Measurements from ENCODE around the gene YIF1B. TPM values are rescaled to one million over a fixed set of nuclear protein-coding genes. Genes with fewer than 3 reads are reported as not detected.

YIF1B gene
- total and polyA plus RNA-seq, 2 donors (not counting 1 experiment from before 2014, with no cell fraction given): 31.6 to 58.3 TPM

GRCh38 chr19:38316477-38317067 is 825 bp upstream of the YIF1B start:
- DNase-seq: no peak
- H3K4me3 ChIP-seq (ENCODE audit: control extremely low read depth in 1 of 5, extremely low read depth in 1 of 5, insufficient read depth in 1 of 5, low read depth in 2 of 5, low read length in 4 of 5): peak overlapping the region; percentile 48 to 76 (median 70)
- Mint-ChIP-seq H3K27ac (peak overlapping the region; percentile 96), H3K4me3 (peak overlapping the region; percentile 96), H3K27me3 (no peaks in the 10 kb centered on the region), H3K4me1 (peaks cover 52% of the 10 kb centered on the region), H3K9me3 (ENCODE audit: insufficient read depth) (no peaks in the 10 kb centered on the region)
- peak; percentile 1 for ATAC-seq (ENCODE audit: low read depth)
- no peaks in the 10 kb centered on the region for H3K79me2 ChIP-seq (ENCODE audit: control insufficient read depth, insufficient read depth, low read length)
- POLR2A ChIA-PET: interaction anchor here (0.7 to 0.8 kb wide), 2 partner anchors 46 to 58 kb away, joined by 3 to 8 read pairs; partner anchors contain the start of gene PSMD8
- CTCF ChIA-PET: no interaction called here
- H2AFZ ChIP-seq (ENCODE audit: insufficient read depth, low read depth, low read length, poor library complexity, severe bottlenecking): peak overlapping the region; percentile 84
- H3K36me3 ChIP-seq (replicated peaks in 1 of 2; ENCODE audit: control extremely low read depth in 1 of 2, control insufficient read depth in 1 of 2, extremely low read depth in 1 of 2, insufficient read depth in 2 of 2, low read length in 1 of 2): no peaks in the 10 kb centered on the region
- TF ChIP-seq CTCF (IDR thresholded peaks at IDR 0.05) (no peak), EZH2 (IDR thresholded peaks at IDR 0.05; ENCODE audit: borderline replicate concordance, insufficient read depth, low read depth, low read length, poor library complexity, severe bottlenecking) (no peak)
- intact Hi-C loops (cut with micrococcal nuclease): loop anchor here (1.0 to 5.0 kb wide), 6 partner anchors 19 to 409 kb away; partner anchors contain the start of genes CATSPERG, PSMD8, SIPA1L3 and SPINT2
- no peaks in the 10 kb centered on the region for H3K9me3 ChIP-seq (ENCODE audit: control extremely low read depth in 1 of 3, control insufficient read depth in 2 of 3, insufficient read depth in 1 of 3, low read length in 2 of 3)
- peaks cover 29 to 47% of the 10 kb centered on the region in 2 donors for H3K4me1 ChIP-seq (ENCODE audit: control insufficient read depth in 2 of 2, insufficient read depth in 2 of 2, low read length in 2 of 2)
- H3K27me3 ChIP-seq (replicated peaks in 1 of 4; ENCODE audit: control extremely low read depth in 1 of 4, control insufficient read depth in 3 of 4, insufficient read depth in 4 of 4, low read length in 3 of 4): peaks cover 0 to 2% (median 0%) of the 10 kb centered on the region in 4 experiments
- peak overlapping the region; percentile 85 to 91 for H3K27ac ChIP-seq (ENCODE audit: low read length in 2 of 2)
- peak overlapping the region; percentile 92 for H3K4me2 ChIP-seq (replicated peaks; ENCODE audit: low read depth, low read length, poor library complexity, severe bottlenecking)
- 32% methylated on average over 5 of the region's 8 CpGs for whole genome bisulfite sequencing (ENCODE audit: insufficient coverage)
- H4K20me1 ChIP-seq (ENCODE audit: control insufficient read depth, insufficient read depth, low read length, poor library complexity, severe bottlenecking): no peaks in the 10 kb centered on the region
- H3K9ac ChIP-seq (ENCODE audit: low read length): peak overlapping the region; percentile 82

- TF ChIP-seq CTCF (IDR thresholded peaks at IDR 0.05): no peak
- no peak for TF ChIP-seq EZH2 (IDR thresholded peaks at IDR 0.05; ENCODE audit: borderline replicate concordance, insufficient read depth, low read depth, low read length, poor library complexity, severe bottlenecking)
- DNase-seq (no peak), ATAC-seq (ENCODE audit: low read depth) (no peak)
- peaks cover 5 to 9% of the 10 kb centered on the region in 2 donors for H3K4me1 ChIP-seq (ENCODE audit: control insufficient read depth in 2 of 2, insufficient read depth in 2 of 2, low read length in 2 of 2)
- Mint-ChIP-seq H3K9me3 (ENCODE audit: insufficient read depth) (no peaks in the 10 kb centered on the region), H3K27me3 (no peaks in the 10 kb centered on the region), H3K4me3 (no peak overlapping the region), H3K4me1 (peaks cover 17% of the 10 kb centered on the region), H3K27ac (no peak overlapping the region)
- ChIA-PET CTCF (interaction anchor here (0.7 kb wide), 1 partner anchor 1537 kb away, joined by 4 read pairs; no protein-coding TSS in a partner anchor), POLR2A (no interaction called here)
- no peak overlapping the region for H2AFZ ChIP-seq (ENCODE audit: insufficient read depth, low read depth, low read length, poor library complexity, severe bottlenecking)
- H3K27me3 ChIP-seq (replicated peaks in 1 of 4; ENCODE audit: control extremely low read depth in 1 of 4, control insufficient read depth in 3 of 4, insufficient read depth in 4 of 4, low read length in 3 of 4): no peaks in the 10 kb centered on the region
- no peak overlapping the region for H3K9ac ChIP-seq (ENCODE audit: low read length)
- H3K79me2 ChIP-seq (ENCODE audit: control insufficient read depth, insufficient read depth, low read length): no peaks in the 10 kb centered on the region
- H3K36me3 ChIP-seq (replicated peaks in 1 of 2; ENCODE audit: control extremely low read depth in 1 of 2, control insufficient read depth in 1 of 2, extremely low read depth in 1 of 2, insufficient read depth in 2 of 2, low read length in 1 of 2): peaks cover 0 to 14% of the 10 kb centered on the region in 2 experiments
- H3K4me2 ChIP-seq (replicated peaks; ENCODE audit: low read depth, low read length, poor library complexity, severe bottlenecking): no peak overlapping the region
- WGBS (ENCODE audit: insufficient coverage): 97% methylated on average over 4 of the region's 6 CpGs
- H3K27ac ChIP-seq (ENCODE audit: low read length in 2 of 2): no peak overlapping the region
- no peak overlapping the region for H3K4me3 ChIP-seq (ENCODE audit: control extremely low read depth in 1 of 5, extremely low read depth in 1 of 5, insufficient read depth in 1 of 5, low read depth in 2 of 5, low read length in 4 of 5)
- intact Hi-C loops (cut with micrococcal nuclease): no loop called here
- no peaks in the 10 kb centered on the region for H3K9me3 ChIP-seq (ENCODE audit: control extremely low read depth in 1 of 3, control insufficient read depth in 2 of 3, insufficient read depth in 1 of 3, low read length in 2 of 3)
- H4K20me1 ChIP-seq (ENCODE audit: control insufficient read depth, insufficient read depth, low read length, poor library complexity, severe bottlenecking): no peaks in the 10 kb centered on the region
Observed at GRCh38 chr19:38310986-38311385, 4.8 kb downstream of the YIF1B start.

All from B cell (primary cell).